ENCODE measurements around the gene ASPA. TPM values are rescaled to one million over a fixed set of nuclear protein-coding genes. Genes with fewer than 3 reads are reported as not detected.

ASPA gene
- polyA plus RNA-seq, 1 of the 3 experiments (the other 2 are of a cell fraction): not detected

DNA sequence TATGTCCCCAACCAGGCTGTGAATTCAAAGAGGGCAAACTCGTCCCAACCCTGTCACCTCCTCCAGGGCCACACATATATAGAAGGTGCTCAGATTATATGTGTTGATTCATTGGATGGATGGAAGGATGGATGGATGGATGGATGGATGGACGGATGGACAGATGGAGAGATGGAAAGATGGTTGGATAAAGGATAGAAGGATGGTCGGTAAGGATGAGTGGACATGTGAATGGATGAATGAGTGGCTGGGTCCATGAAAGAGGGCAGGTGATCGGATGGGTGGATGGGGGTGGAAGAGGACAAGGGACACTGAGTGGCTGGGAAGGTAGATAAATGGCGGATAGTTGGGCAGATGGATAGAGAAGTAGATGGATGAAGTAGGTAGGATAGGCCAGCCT lies 51.7 kb downstream of the ASPA start:
- Histone ChIP-seq H3K4me2 (no peak overlapping the region), H3K9me3 (no peaks in the 10 kb centered on the region), H3K9me2 (no peaks in the 10 kb centered on the region), H3K27me3 (ENCODE audit: insufficient read depth) (no peaks in the 10 kb centered on the region), H3K4me1 (ENCODE audit: control insufficient read depth in 1 of 2, insufficient read depth in 2 of 2, low read depth in 1 of 2, low read length in 1 of 2) (no peaks in the 10 kb centered on the region), H4K20me1 (ENCODE audit: insufficient read depth) (no peaks in the 10 kb centered on the region), H3K36me3 (replicated peaks in 1 of 2; ENCODE audit: control insufficient read depth in 1 of 2, insufficient read depth in 2 of 2, low read length in 1 of 2) (no peaks in the 10 kb centered on the region), H2AFZ (ENCODE audit: low read depth) (no peak overlapping the region), H3K79me2 (ENCODE audit: insufficient read depth) (no peaks in the 10 kb centered on the region), H3F3A (replicated peaks; ENCODE audit: insufficient read depth) (no peaks in the 10 kb centered on the region), H3K9ac (no peak overlapping the region), H3K4me3 (ENCODE audit: low read depth in 2 of 2, low read length in 1 of 2) (no peak overlapping the region), H3K27ac (ENCODE audit: low read depth in 2 of 2, low read length in 1 of 2) (no peak overlapping the region)
- no peak for DNase-seq
- ChIA-PET POLR2A (no interaction called here), CTCF (no interaction called here)
- WGBS (ENCODE audit: low lambda C conversion rate): 54% methylated on average over 5 of the region's 5 CpGs
- TF ChIP-seq, protein P1, sequence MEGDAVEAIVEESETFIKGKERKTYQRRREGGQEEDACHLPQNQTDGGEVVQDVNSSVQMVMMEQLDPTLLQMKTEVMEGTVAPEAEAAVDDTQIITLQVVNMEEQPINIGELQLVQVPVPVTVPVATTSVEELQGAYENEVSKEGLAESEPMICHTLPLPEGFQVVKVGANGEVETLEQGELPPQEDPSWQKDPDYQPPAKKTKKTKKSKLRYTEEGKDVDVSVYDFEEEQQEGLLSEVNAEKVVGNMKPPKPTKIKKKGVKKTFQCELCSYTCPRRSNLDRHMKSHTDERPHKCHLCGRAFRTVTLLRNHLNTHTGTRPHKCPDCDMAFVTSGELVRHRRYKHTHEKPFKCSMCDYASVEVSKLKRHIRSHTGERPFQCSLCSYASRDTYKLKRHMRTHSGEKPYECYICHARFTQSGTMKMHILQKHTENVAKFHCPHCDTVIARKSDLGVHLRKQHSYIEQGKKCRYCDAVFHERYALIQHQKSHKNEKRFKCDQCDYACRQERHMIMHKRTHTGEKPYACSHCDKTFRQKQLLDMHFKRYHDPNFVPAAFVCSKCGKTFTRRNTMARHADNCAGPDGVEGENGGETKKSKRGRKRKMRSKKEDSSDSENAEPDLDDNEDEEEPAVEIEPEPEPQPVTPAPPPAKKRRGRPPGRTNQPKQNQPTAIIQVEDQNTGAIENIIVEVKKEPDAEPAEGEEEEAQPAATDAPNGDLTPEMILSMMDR (IDR thresholded peaks at IDR 0.05): no peak
- TF ChIP-seq MXI1 (IDR thresholded peaks at IDR 0.05; ENCODE audit: low read depth, low read length) (no peak), CHD2 (IDR thresholded peaks at IDR 0.05; ENCODE audit: low read length, partially characterized antibody) (no peak), JUND (IDR thresholded peaks at IDR 0.05) (no peak)
- TF ChIP-seq, protein P2, sequence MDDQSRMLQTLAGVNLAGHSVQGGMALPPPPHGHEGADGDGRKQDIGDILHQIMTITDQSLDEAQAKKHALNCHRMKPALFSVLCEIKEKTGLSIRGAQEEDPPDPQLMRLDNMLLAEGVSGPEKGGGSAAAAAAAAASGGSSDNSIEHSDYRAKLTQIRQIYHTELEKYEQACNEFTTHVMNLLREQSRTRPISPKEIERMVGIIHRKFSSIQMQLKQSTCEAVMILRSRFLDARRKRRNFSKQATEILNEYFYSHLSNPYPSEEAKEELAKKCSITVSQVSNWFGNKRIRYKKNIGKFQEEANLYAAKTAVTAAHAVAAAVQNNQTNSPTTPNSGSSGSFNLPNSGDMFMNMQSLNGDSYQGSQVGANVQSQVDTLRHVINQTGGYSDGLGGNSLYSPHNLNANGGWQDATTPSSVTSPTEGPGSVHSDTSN (IDR thresholded peaks at IDR 0.05): no peak

DNA sequence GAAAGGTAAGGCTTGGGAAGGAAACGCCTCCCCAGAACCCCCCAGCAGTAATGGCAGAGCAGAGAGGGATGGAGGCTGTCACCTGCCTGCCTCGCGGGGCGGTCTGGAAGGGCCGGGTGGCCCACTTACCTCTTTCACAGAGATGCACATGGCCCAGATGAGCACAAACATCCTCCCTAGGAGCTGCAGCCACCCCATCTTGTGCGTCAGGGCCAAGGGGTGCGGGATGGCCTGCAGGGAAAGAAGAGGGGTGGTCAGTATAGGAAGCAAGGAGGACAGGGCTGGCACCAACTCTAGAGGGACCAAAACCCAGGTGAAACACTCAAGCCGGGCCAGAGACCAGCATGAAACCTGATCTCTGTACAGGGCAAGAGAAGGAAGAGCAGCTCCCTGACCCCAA lies 52.1 kb downstream of the ASPA start:
- H3K4me1 ChIP-seq (ENCODE audit: control insufficient read depth in 1 of 2, insufficient read depth in 2 of 2, low read depth in 1 of 2, low read length in 1 of 2): no peaks in the 10 kb centered on the region
- TF ChIP-seq MXI1 (IDR thresholded peaks at IDR 0.05; ENCODE audit: low read depth, low read length) (no peak), RCOR1 (IDR thresholded peaks at IDR 0.05; ENCODE audit: low read length) (no peak), NRF1 (IDR thresholded peaks at IDR 0.05; ENCODE audit: low read depth, low read length) (no peak), MEF2A (IDR thresholded peaks at IDR 0.05; ENCODE audit: borderline replicate concordance, low read depth) (no peak), GATA2 (CRISPR knock-in tag; IDR thresholded peaks at IDR 0.05) (no peak), JUND (IDR thresholded peaks at IDR 0.05) (no peak)
- TF ChIP-seq, protein P1 (IDR thresholded peaks at IDR 0.05): no peak
- TF ChIP-seq, protein P3, sequence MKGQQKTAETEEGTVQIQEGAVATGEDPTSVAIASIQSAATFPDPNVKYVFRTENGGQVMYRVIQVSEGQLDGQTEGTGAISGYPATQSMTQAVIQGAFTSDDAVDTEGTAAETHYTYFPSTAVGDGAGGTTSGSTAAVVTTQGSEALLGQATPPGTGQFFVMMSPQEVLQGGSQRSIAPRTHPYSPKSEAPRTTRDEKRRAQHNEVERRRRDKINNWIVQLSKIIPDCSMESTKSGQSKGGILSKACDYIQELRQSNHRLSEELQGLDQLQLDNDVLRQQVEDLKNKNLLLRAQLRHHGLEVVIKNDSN (IDR thresholded peaks at IDR 0.05; ENCODE audit: borderline replicate concordance, low read depth): no peak
- TF ChIP-seq, protein P2 (IDR thresholded peaks at IDR 0.05): no peak
- H3K4me3 ChIP-seq (ENCODE audit: low read depth in 2 of 2, low read length in 1 of 2): no peak overlapping the region
- no peaks in the 10 kb centered on the region for H3K79me2 ChIP-seq (ENCODE audit: insufficient read depth)
- H3K9me3 ChIP-seq: no peaks in the 10 kb centered on the region
- H3K9ac ChIP-seq: no peak overlapping the region
- no peak overlapping the region for H3K27ac ChIP-seq (ENCODE audit: low read depth in 2 of 2, low read length in 1 of 2)
- no peak for DNase-seq
- H4K20me1 ChIP-seq (ENCODE audit: insufficient read depth): no peaks in the 10 kb centered on the region
- ChIA-PET CTCF (no interaction called here), POLR2A (no interaction called here)
- no peak overlapping the region for H2AFZ ChIP-seq (ENCODE audit: low read depth)
- H3K27me3 ChIP-seq (ENCODE audit: insufficient read depth): no peaks in the 10 kb centered on the region
- no peaks in the 10 kb centered on the region for H3K9me2 ChIP-seq
- no peaks in the 10 kb centered on the region for H3K36me3 ChIP-seq (replicated peaks in 1 of 2; ENCODE audit: control insufficient read depth in 1 of 2, insufficient read depth in 2 of 2, low read length in 1 of 2)
- no peak overlapping the region for H3K4me2 ChIP-seq
- H3F3A ChIP-seq (replicated peaks; ENCODE audit: insufficient read depth): no peaks in the 10 kb centered on the region
- 76% methylated on average over 8 of the region's 8 CpGs for WGBS (ENCODE audit: low lambda C conversion rate)

Data from SK-N-SH (cell line).